Measurements from ENCODE around the gene MLKL.

- TF ChIP-seq GATA2 (IDR thresholded peaks at IDR 0.05; ENCODE audit: low read depth, low read length) (no peak), GATA3 (IDR thresholded peaks at IDR 0.05; ENCODE audit: low read depth, low read length) (no peak)
Measured at GRCh38 chr16:74723256-74723655, 22.6 kb upstream of the MLKL start.
